Measurements from ENCODE around the gene PTPN12.

GRCh38 chr7:77580762-77581350 is 43.8 kb downstream of the PTPN12 start:
- no peak for TF ChIP-seq CTCF (IDR thresholded peaks at IDR 0.05)
- TF ChIP-seq POLR2A (IDR thresholded peaks at IDR 0.05): no peak
- no peak for TF ChIP-seq POLR2AphosphoS5 (IDR thresholded peaks at IDR 0.05)
